ENCODE measurements around the gene ADAMTS2.

The ADAMTS2 gene

DNA sequence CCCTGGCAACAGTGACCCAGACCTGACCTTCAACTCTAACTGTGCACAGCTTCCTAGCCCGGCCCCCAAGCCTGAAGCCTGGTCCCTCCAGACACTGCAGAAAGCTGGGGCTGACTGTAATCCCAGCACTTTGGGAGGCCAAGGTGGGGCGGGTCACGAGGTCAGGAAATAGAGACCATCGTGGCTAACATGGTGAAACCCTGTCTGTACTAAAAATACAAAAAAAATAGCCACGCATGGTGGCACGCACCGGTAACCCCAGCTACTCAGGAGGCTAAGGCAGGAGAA, 35.9 kb downstream of the ADAMTS2 start:
- no peak for DNase-seq

GRCh38 chr5:179308563-179309382, 36.5 kb downstream of the ADAMTS2 start:
- DNase-seq = no peak

DNA sequence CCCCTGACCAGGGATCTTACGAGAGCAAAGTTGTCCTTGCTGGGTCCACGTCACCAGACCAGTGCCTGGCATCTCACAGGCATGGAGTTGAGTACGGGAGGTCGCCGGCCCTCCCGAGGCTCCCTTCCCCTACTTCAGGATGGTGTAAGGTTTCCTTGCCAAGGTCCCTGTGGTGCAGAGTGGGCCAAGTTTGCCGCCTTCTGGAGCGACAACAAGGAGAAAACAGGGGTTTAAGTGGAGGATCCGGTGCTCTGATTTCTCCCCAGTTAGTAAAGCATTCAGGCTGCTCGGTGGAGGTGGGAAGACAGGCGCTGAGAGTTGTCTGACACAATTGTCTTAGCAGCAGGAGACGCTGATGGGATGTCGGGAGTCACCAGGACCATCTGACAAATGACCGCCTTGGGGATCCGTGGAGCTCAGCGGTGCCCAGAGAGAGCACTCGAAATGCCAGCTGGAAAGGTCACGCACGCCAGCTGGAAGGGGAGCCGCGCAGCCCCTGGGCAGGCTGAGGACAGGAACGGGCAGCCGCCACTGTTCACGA, 37.3 kb downstream of the ADAMTS2 start:
- DNase-seq = no peak

GRCh38 chr5:179307013-179307800, 38.1 kb downstream of the ADAMTS2 start:
- DNase-seq = no peak

DNA sequence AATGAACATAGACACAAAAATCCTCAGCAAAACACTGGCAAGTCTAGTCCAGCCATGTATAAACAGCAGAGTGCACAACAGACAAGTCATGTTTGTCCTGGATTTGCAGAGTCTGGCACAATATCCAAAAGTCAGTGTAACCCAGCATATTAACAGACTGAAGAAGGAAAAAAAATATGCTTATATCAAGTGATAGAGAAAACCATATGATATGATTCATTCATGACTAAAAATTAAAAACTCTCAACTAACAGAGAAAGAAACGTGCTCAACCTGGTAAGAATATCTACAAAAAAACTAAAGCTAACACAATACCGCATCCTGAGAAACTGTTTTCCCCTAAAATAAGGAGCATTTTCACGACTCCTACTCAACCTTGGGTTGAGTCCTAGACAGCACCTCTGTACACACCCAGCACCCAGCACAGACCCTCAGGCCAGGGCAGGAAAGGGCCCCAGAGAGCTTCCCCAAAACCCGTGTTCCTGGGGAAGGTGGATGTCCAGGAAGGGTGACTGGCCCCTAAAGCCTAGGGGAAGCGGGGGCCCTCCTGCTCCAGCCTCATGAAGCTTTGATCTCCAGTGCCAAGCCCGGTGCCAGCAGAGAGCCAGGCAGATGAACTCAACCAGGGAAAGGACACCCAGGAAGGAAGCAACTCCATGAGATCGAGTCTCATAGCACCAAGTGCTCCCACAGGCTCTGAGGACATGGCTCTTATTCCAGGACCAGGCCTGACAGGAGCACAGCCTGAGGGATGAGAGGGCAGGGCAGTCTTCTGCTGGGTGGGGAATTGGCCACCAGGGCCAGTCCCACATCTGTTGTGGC, 38.9 kb downstream of the ADAMTS2 start:
- DNase-seq = no peak

DNA sequence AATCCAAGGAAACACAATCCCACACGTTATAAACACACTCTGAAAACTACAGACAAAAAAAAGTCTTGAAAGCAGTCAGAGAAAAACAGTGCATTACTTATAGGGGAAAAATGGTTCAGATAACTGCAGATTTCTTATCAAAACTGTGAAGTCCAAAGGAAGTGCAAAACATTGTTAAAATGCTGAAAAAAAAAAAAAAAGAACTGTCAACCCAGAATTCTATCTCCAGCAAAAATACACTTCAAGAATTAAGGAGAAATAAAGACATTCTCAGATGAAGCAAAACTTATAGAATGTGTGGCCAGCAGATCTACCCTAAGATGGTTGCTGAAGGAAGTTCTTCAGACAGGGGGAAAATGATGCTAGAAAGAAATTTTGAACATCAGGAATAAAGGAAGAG, 40.4 kb downstream of the ADAMTS2 start:
- no peak for DNase-seq

DNA sequence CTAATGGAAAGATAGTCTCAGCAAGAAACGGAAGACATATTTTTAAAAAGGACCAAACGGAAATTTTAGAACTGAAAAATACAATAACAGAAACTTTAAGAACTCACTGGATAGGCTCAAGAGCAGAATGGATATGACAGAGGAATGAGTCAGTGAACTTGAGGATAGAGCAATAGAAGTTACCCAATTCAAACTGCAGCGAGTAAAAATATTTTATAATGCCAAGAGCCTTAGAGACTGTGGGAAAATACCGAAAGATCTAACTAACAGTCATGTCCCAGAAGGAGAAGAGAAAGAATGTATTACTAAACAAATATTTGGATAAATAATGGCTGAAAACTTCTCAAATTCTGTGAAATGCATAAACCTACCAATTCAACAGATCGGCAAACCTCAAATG, 40.8 kb downstream of the ADAMTS2 start:
- DNase-seq = no peak

GRCh38 chr5:179303451-179304200, 41.6 kb downstream of the ADAMTS2 start:
- DNase-seq = no peak

DNA sequence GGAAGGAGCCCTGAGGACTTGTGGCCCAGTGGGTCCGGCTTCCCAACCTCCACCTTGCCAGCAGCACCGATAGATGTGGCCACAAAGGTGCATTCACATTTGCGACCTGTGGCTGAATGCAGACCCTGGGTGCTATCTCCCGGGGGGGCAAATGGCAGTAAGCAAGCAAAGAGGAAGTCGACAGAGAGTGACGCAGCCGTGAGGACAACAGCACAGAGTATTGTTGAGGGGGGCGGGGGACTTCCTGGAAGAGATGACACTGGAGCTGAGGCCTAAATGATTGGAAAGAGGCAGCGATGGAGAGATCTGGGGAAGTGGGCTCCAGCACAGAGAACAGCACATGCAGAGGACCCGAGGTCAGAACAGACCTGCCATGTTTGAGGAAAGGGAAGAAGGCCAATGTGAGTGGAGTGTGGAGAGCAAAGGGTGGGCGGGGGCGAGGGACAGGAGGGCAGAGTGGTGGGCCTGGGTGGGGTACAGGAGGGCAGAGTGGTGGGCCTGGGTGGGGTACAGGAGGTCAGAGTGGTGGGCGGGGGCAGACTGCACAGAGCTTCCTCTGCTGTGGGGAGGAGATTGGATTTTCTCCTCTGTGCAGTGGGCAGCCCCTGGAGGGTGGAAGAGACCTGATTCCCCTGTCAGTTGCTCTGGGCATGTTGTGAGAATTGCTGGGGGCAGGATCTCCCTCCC, 42.6 kb downstream of the ADAMTS2 start:
- DNase-seq = no peak

GRCh38 chr5:179301796-179302195, 43.5 kb downstream of the ADAMTS2 start:
- DNase-seq = no peak

DNA sequence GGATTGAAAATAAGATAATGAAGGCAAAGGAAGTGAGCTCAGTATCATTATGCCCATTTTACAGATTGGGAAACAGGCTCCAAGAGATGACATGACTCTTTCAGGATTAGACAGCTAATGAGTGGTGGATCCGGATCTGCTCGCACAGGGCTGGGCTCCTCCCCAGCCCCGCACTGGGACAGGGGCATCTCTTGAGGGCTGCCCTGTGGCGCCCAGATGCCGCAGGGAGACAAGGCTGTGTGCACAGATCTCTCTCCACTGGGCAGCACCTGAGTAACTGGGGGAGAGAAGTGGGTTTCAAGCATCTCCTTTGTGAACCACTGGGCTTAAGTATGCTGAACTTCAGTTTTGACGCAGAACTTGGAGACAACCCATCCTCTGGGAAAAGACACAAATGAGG, 43.9 kb downstream of the ADAMTS2 start:
- DNase-seq = no peak

- DNase-seq = no peak
Observed at GRCh38 chr5:179300581-179301180, 44.6 kb downstream of the ADAMTS2 start.

DNA sequence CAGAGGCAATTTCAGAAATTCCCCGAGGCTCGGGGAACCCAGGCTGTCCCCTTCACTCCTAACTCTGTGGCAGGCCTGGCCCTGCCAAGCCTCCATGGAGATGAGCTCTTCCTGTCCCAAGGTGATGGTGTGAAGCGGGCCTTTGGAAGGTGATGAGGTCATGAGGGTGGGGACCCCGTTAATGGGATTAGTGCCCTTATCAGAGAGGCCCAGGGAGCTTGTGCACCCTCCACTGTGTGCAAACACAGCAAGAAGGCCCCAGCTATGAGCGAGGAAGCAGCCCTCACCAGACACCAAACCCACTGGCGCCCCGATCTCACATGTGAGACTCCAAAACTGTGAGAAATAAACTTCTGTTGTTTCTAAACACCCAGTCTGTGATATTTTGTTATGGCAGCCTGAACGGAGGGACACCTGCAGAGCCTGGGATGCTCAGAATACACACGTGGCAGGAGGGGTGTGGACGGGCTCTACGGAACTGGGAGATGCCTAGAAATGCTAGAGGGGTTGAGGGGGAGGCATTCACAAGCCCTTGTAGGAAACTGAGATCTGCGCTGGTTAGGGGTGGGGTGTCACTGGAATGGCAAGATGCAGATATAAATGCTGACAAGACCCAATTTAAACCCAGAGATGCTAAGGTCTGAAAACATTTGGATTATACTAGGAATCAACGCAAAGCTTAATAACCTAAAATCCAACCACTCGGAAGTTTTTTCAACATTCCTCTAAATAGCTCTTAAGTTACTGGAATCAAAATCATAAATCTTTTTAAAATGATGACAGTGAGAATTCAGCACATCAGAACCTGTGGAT, 46.9 kb downstream of the ADAMTS2 start:
- no peak for DNase-seq

DNA sequence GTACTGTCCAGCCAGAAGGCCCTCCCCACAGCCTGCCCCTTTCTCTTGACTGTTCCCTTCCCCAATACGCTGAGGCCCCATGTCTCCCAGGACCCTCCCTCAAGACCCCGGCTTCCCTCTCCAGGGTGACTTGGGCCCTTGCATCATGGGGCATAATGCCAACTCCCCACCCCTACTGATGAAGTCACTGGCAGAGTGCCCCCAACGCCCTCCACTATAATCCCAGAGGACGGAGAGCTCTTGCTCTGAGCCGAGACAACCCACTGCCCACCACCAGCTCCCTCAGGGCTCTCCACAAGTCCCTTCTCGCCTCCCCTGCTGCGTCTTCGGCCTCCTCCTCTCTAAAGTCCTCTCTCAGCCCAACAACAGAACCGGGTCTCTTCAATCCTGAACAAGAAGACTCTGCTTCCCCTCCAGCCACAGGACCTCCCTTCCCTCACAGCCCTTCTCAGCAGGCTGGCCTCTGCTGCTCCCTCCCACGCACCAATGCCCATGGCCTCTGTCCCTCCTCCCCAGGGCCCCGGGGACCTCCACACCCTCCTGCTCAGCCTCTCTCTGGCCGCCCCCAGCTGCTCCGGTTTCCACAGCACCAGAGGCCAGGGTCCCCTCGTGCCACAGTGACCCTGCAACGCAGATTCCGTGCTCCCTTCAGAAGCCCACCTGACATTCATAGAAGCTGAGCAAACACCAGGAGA, 47.6 kb downstream of the ADAMTS2 start:
- no peak for DNase-seq

GRCh38 chr5:179297026-179297425, 48.2 kb downstream of the ADAMTS2 start:
- no peak for DNase-seq

DNA sequence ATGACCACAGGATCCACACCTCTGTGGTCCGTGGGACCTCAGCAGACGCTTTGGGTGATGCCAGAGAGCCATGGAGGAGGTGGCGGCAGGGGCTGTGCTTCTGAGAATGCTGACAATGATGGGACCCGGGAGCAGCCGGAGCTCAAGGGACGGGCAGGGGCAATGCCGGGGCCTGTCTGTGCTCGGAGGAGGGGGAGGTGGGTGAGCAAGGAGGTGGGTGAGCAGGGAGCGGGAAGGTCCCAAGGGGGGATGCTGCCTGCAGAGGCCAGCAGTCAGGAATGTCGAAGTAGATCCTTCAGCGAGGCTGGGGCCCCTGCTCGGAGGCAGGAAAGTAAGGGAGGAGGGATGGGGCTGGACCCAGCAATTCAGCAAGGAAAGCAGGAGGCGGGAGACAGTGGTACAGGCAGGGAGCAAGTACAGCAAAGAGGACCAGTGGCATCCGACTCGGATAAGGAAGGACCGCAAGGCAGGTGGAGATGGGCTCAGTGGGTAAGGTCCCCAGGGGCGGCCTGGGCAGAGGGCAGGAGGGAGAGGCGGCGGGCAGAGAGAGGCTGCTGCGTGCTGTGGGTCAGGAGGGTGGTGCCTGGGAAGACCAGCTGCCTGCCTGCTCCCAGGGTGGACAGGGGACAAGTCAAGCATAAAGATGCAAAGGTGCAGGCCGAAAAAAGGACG, 49.0 kb downstream of the ADAMTS2 start:
- no peak for DNase-seq

GRCh38 chr5:179295778-179296149, 49.5 kb downstream of the ADAMTS2 start:
- DNase-seq = no peak

- DNase-seq = no peak
Observed at GRCh38 chr5:179294891-179295777, 50.1 kb downstream of the ADAMTS2 start.

All from activated CD4-positive, alpha-beta T cell treated with anti-CD3 and anti-CD28 coated beads, Interleukin-2, amount 50 U/mL, for 48 hours (primary cell).